K562 (cell line): ENCODE measurements around the gene HOXC4. TPM values are rescaled to one million over a fixed set of nuclear protein-coding genes. Genes with fewer than 3 reads are reported as not detected.

ENCODE experiments used
- HNRNPH1 ChIP-seq: fragments of 200-400 bp; formaldehyde crosslinking; optimal IDR thresholded peaks from 2 replicates; pipeline ENCODE3; 2017; ENCODE audit warnings: low read depth, mild to moderate bottlenecking, low read length, moderate library complexity
- HNRNPK ChIP-seq: fragments of 200-400 bp; formaldehyde crosslinking; IDR thresholded peaks from one replicate; pipeline ENCODE4 v1.6.1; 2018; ENCODE audit warnings: mild to moderate bottlenecking, low read depth, low read length; ENCODE audit not compliant: poor library complexity, severe bottlenecking
- KDM1A ChIP-seq, 2 experiments: fragments of 450-650 bp; IDR thresholded peaks; 2 replicates each; pipeline ENCODE4 v1.6.1; 2016; ENCODE audit warnings: mild to moderate bottlenecking in 2 of 2
- KDM4B ChIP-seq, 2 experiments: fragments of 450-650 bp in 1 of 2; sonication (generic) in 1 of 2; IDR thresholded peaks; 2 replicates each; pipeline ENCODE4 v1.6.1; 2016 to 2017; ENCODE audit warnings: borderline replicate concordance in 2 of 2, antibody characterized with exemption in 1 of 2, low read depth in 1 of 2, mild to moderate bottlenecking in 1 of 2
- NFXL1 ChIP-seq: fragments of 450-650 bp; formaldehyde crosslinking; IDR thresholded peaks from 2 replicates; pipeline ENCODE4 v1.4.0; 2021; ENCODE audit warnings: mild to moderate bottlenecking
- SLC30A9 ChIP-seq: fragments of 250-450 bp; sonication (Bioruptor Pico); IDR thresholded peaks from 2 replicates; pipeline ENCODE4 v1.8.0; 2022; ENCODE audit warnings: mild to moderate bottlenecking, moderate library complexity
- SMC3 ChIP-seq: conservative IDR thresholded peaks from 2 replicates; pipeline ENCODE4 v1.6.1; 2011; ENCODE audit warnings: low read depth, low read length, improper control_type of control experiment; ENCODE audit not compliant: insufficient read depth
- STAG1 ChIP-seq: sonication (generic); formaldehyde crosslinking; IDR thresholded peaks from 2 replicates; pipeline ENCODE4 v1.5.0; 2020; ENCODE audit warnings: missing genetic modification reagents, borderline replicate concordance
- STAT5A ChIP-seq: IDR thresholded peaks from 2 replicates; pipeline ENCODE4 v1.6.1; 2012; ENCODE audit warnings: low read length, inconsistent platforms, borderline replicate concordance
- STAT5B ChIP-seq: fragments of 250-450 bp; sonication (Bioruptor Pico); IDR thresholded peaks from 2 replicates; pipeline ENCODE4 v1.8.0; 2021; ENCODE audit warnings: mild to moderate bottlenecking, inconsistent platforms
- ZNF146 ChIP-seq: IDR thresholded peaks from one replicate; pipeline ENCODE4 v1.6.1; 2018; ENCODE audit warnings: missing compliant biosample characterization; ENCODE audit not compliant: unreplicated experiment
- polyA plus RNA-seq, 8 experiments: library from polyadenylated mRNA; depleted of rRNA in 4 of 8; stranded (reverse) in 5 of 8; unstranded in 3 of 8; fragments of >200 nt; fragmentation: Nextera tagmentation in 2 of 8; fragmentation: Illumina TruSeq in 1 of 8; extraction: Ambion mirVana in 2 of 8; extraction: Trizol in 1 of 8; gene quantifications; 2 replicates each; pipeline versions ENCODE4 v1.2.1 to v1.2.3, GENCODE V29; 2011 to 2014; ENCODE audit warnings: inconsistent platforms in 1 of 8, missing spikeins in 1 of 8
- total RNA-seq, 7 experiments: library from RNA; depleted of rRNA in 6 of 7; stranded (reverse); fragments of >200 nt in 6 of 7; fragmentation: Illumina TruSeq in 2 of 7; extraction: Trizol in 2 of 7; gene quantifications; 2 replicates each; pipeline versions ENCODE4 v1.2.1 to v1.2.3, GENCODE V29; 2011 to 2021; ENCODE audit warnings: low replicate concordance in 1 of 7
- TF ChIP-seq, protein P1 (sequence below), 2 experiments: fragments of 450-650 bp; formaldehyde crosslinking in 1 of 2; IDR thresholded peaks; 2 replicates each; pipeline versions ENCODE4 v1.4.0 to v1.6.1; 2014 to 2020; ENCODE audit warnings: mild to moderate bottlenecking in 2 of 2, borderline replicate concordance in 1 of 2, low read depth in 1 of 2
- TF ChIP-seq, protein P2 (sequence below): sonication (generic); formaldehyde crosslinking; IDR thresholded peaks from 2 replicates; pipeline ENCODE4 v1.8.0; 2022; ENCODE audit warnings: missing genetic modification reagents, mild to moderate bottlenecking, borderline replicate concordance
- TF ChIP-seq, protein P3 (sequence below): fragments of 450-650 bp; IDR thresholded peaks from 2 replicates; pipeline ENCODE4 v1.6.1; 2017; ENCODE audit warnings: mild to moderate bottlenecking, moderate library complexity
- TF ChIP-seq, protein P4 (sequence below): sonication (generic); formaldehyde crosslinking; IDR thresholded peaks from 2 replicates; pipeline ENCODE4 v1.8.0; 2022; ENCODE audit warnings: missing genetic modification reagents, mild to moderate bottlenecking, moderate library complexity, borderline replicate concordance

HOXC4 gene
- total and polyA plus RNA-seq, 9 of the 15 experiments (the other 6 are each of a cell fraction or from before 2014, with no cell fraction given): 0.06 to 1.5 (median 0.44) TPM; not detected in 1

DNA sequence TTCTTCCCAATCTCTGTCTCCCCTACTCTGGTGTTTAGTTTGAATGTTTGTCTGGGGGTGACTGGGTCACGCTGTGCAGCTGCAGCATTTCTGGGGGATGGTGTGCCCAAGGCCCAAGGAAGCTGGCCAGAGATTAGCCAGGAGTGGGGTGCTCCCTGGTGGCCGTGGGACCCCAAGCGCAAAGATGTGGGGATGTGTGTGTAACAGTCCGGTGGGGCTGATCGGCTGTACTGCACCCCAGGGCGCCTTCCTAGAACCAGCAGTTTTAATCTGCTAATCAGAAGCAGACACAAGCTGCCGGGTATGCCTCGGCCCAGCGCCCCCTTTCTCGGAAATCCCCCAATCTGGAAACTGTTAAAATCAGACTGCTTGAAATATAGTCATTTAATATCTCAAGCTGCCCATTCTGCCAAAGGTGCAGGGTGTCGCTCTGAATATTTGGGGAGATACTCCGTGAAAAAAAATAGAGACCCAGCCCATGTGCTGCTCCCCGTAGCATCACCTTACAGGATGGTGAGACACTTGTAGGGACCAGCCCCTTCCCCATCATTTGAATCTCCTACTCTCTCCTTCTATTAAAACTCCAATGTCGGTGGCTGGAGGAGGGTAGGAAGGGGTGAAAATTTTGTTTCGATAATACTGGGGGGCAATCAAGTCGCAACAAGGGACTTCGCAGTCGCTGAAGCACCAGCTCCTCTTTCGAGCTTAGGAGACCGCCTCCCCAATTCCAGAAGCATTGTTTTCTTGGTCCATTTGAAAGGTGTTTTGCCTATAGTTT is 49.4 kb upstream of the HOXC4 start (continued):
- TF ChIP-seq, protein P1, sequence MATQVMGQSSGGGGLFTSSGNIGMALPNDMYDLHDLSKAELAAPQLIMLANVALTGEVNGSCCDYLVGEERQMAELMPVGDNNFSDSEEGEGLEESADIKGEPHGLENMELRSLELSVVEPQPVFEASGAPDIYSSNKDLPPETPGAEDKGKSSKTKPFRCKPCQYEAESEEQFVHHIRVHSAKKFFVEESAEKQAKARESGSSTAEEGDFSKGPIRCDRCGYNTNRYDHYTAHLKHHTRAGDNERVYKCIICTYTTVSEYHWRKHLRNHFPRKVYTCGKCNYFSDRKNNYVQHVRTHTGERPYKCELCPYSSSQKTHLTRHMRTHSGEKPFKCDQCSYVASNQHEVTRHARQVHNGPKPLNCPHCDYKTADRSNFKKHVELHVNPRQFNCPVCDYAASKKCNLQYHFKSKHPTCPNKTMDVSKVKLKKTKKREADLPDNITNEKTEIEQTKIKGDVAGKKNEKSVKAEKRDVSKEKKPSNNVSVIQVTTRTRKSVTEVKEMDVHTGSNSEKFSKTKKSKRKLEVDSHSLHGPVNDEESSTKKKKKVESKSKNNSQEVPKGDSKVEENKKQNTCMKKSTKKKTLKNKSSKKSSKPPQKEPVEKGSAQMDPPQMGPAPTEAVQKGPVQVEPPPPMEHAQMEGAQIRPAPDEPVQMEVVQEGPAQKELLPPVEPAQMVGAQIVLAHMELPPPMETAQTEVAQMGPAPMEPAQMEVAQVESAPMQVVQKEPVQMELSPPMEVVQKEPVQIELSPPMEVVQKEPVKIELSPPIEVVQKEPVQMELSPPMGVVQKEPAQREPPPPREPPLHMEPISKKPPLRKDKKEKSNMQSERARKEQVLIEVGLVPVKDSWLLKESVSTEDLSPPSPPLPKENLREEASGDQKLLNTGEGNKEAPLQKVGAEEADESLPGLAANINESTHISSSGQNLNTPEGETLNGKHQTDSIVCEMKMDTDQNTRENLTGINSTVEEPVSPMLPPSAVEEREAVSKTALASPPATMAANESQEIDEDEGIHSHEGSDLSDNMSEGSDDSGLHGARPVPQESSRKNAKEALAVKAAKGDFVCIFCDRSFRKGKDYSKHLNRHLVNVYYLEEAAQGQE (IDR thresholded peaks at IDR 0.05; ENCODE audit: borderline replicate concordance): peak; percentile 56
- TF ChIP-seq, protein P1 (CRISPR knock-in tag; IDR thresholded peaks at IDR 0.05; ENCODE audit: low read depth): no peak
- TF ChIP-seq, protein P2, sequence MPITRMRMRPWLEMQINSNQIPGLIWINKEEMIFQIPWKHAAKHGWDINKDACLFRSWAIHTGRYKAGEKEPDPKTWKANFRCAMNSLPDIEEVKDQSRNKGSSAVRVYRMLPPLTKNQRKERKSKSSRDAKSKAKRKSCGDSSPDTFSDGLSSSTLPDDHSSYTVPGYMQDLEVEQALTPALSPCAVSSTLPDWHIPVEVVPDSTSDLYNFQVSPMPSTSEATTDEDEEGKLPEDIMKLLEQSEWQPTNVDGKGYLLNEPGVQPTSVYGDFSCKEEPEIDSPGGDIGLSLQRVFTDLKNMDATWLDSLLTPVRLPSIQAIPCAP (CRISPR knock-in tag): no peak
- TF ChIP-seq STAG1 (no peak), STAT5B (CRISPR knock-in tag) (no peak), HNRNPH1 (no peak), HNRNPK (no peak), STAT5A (peak; percentile 42; the same call in 1 of the 2 replicates), KDM4B (IDR thresholded peaks at IDR 0.05; ENCODE audit: borderline replicate concordance in 2 of 2, low read depth in 1 of 2) (no peak), ZNF146 (no peak), NFXL1 (CRISPR knock-in tag) (no peak), KDM1A (IDR thresholded peaks at IDR 0.05) (0 out of 4 replicates have a peak, but pooled peaks of 1 of the 2 experiments have one; percentile 22), SMC3 (peak; percentile 39; the same call in 1 of the 2 replicates), SLC30A9 (CRISPR knock-in tag) (no peak)
- TF ChIP-seq, protein P3, sequence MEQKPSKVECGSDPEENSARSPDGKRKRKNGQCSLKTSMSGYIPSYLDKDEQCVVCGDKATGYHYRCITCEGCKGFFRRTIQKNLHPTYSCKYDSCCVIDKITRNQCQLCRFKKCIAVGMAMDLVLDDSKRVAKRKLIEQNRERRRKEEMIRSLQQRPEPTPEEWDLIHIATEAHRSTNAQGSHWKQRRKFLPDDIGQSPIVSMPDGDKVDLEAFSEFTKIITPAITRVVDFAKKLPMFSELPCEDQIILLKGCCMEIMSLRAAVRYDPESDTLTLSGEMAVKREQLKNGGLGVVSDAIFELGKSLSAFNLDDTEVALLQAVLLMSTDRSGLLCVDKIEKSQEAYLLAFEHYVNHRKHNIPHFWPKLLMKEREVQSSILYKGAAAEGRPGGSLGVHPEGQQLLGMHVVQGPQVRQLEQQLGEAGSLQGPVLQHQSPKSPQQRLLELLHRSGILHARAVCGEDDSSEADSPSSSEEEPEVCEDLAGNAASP: no peak
- TF ChIP-seq, protein P4, sequence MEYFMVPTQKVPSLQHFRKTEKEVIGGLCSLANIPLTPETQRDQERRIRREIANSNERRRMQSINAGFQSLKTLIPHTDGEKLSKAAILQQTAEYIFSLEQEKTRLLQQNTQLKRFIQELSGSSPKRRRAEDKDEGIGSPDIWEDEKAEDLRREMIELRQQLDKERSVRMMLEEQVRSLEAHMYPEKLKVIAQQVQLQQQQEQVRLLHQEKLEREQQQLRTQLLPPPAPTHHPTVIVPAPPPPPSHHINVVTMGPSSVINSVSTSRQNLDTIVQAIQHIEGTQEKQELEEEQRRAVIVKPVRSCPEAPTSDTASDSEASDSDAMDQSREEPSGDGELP: 0 out of 2 replicates have a peak, but pooled peaks have one; percentile 28
